NCI-H1930 (cell line): ENCODE results near the gene BRD7.

Experiments
- DNase-seq, 2 experiments: peaks; one replicate each; lab custom pipeline; 2025; lab: John Stamatoyannopoulos, UW

Gene BRD7

DNA sequence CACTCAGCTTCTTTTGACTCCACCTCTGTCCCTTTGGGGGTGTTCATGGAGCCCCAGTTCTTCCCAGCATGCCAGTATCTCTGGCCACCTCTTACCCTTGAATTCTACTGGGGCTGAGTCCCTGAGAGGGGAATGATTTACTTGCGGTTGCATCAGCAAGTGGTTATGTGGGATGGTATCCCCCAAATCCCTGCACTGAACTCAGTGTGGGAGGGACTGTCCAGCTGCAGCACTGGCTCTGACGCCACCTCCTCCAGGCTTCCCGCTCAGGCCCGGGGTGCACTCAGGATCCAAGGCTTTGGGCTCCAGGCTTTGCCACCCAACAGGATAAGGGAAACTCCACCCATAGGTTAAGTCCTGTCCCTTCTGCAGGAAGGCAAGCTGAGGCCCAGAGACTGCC is 21.1 kb upstream of the BRD7 start:
- DNase-seq, result no peak

GRCh38 chr16:50388496-50388895 is 19.7 kb upstream of the BRD7 start:
- no peak for DNase-seq

- no peak for DNase-seq
Measured at GRCh38 chr16:50386774-50387173, 18.0 kb upstream of the BRD7 start.

DNA sequence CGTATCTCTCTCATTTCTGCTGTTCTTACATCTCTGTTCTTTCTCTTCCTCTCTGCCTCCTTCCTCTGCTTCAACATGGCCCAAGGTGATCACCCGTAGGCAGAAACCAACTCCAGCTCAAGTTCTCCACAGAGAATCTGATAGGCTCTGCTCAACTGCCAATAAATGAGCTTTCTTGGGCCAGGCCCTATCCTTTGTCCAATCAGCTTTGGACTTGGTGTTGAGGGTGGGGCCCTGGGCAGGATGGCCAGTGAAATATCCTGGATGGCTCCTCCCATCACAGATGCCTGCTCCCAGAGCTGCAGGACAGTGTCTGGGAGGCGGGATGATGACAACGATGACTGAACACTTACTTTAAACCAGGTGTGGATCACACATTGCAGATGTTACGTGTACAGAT is 17.4 kb upstream of the BRD7 start:
- DNase-seq, result no peak

- no peak for DNase-seq
Measured at GRCh38 chr16:50384500-50385135, 15.8 kb upstream of the BRD7 start.

GRCh38 chr16:50381679-50382440 is 13.1 kb upstream of the BRD7 start:
- no peak for DNase-seq

DNA sequence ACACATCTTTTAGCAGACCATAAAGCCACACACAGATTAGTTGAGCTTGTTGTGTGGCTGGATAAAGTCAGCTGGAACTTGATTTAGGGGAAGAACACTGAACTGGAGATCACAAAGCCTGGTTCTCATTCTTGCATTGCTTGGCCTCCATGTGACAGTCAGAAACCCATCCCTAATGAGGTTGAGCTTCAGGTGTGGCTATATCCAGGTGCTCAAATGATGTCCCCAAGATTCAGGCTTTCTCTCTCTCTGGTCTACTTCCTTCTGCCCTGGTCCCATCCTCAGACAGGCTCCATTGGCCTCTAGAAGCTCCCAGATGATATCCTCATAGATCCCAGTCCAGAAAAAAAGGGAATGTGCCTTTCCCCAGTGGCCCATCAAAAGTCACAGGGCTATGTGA is 9.6 kb upstream of the BRD7 start:
- DNase-seq, result no peak

GRCh38 chr16:50377001-50377400 is 8.2 kb upstream of the BRD7 start:
- DNase-seq, result no peak

DNA sequence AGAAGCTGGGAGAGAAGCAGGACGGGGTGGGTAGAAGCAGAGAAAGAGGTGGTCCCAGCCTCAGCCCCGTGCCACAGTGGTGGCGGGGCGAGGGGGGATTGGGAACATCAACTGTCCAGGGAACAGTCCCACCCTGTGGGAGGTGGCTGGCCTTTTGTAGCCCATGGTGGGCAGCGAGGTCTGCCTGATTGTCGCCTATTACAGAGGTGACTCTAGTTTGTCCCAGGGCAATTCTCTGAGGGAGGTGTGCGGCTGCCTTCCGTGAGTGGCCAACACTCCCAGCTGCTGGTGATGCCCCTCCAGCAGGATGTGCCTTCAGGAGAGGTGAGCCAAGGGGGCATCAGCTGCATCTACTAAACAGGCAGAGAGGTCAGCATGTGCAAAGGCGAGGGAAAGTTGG is 5.0 kb upstream of the BRD7 start:
- no peak for DNase-seq

DNA sequence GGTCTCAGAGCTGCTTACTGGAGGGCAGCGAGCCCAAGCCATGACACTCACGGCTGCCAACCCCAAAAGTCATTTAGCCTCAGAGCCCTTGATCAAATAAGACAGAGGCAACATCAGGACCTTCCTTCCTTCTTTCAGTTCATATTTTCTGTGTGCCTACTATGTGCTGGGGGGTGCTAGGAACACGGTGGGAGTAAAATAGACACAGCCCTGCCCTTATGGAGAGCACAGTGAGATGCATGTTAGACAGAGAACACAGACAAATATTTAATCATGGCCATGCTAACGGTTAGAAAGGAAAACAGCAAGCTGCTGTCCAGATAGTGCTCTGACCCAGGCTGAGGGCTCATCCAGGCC is 4.5 kb upstream of the BRD7 start:
- no peak for DNase-seq

- no peak for DNase-seq
Measured at GRCh38 chr16:50372611-50373344, 4.0 kb upstream of the BRD7 start.

- DNase-seq, result no peak
Measured at GRCh38 chr16:50371936-50372595, 3.3 kb upstream of the BRD7 start.

DNA sequence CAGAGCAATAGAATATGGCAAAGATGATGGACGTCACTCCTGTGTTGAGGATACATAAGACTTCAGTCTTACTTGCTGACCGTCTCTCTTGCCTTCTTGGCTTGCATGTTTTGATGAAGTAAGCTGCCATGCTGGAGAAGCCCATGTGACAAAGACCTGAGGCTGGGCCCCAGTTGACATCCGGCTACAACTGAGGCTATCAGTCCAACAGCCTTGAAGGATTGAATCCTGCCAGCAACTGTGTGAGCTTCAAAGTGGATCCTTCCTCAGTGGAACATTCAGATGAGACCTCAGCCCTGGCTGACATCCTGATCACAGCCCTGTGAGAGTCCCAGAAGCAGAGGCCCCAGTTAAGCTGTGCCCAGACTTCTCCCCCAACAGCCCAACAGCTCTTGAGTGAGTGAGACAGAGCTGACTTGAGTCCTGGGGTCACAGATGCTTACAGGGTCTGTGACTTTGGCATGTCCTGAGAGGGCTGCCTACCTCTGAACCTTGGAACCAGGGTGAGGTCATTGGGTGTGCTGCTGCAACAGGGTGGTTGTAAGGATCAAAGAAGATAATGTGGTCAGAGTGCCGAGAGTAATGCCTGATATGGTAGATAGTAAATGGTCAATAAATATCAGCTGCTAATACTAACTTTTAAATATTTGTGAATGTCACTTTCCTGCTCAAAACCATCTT is 2.4 kb upstream of the BRD7 start:
- DNase-seq, result no peak

- DNase-seq, result no peak
Measured at GRCh38 chr16:50369133-50369804, 481 bp upstream of the BRD7 start.

DNA sequence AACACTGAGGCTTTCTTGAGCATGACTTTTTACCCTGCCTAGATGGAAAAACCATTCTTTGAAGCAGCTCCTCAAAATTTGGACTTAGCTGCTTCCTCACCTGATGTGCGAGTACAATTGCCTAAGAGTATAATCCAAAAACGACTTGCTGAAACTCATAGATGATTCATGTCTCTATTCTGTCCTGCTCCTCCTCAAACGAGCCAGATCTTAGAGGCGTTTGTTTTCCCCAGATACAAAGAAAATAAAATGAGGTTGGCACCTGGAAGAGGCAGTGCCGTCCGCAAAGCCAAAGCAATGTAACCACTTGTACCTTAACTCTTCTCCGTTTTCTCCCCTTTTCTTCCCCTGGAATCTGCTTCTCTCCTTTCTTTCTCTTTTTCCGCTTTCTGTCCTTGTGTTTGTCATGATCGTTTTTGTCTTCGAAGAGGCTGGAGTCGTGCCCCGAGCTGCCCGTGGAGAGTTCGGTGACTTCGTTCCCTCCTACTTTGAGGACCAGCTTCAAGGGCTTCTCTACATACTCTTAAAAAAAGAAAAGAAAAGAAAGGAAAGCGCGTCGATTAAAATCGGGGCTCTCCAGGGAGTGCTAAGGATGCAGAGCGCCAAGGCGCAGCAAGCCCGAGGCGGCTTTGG is 895 bp downstream of the BRD7 start:
- no peak for DNase-seq

GRCh38 chr16:50365791-50366575 is 2.8 kb downstream of the BRD7 start:
- DNase-seq, result no peak

DNA sequence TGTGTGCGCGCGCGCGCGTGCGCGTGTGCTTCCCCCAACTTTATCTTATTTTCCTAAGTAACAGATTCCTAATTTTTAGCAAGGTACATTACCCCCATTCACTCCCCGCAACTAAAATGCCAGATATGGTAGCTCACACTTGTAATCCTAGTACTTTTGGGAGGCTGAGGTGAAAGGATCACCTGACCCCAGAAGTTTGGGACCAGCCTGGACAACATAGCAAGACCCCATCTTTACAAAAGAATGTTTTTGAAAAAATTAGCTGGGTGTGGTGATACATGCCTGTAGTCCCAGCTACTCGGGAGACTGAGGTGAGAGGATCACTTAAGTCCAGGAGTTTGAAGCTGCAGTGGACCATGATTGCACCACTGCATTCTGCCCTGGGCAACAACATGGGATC is 5.1 kb downstream of the BRD7 start:
- no peak for DNase-seq

DNA sequence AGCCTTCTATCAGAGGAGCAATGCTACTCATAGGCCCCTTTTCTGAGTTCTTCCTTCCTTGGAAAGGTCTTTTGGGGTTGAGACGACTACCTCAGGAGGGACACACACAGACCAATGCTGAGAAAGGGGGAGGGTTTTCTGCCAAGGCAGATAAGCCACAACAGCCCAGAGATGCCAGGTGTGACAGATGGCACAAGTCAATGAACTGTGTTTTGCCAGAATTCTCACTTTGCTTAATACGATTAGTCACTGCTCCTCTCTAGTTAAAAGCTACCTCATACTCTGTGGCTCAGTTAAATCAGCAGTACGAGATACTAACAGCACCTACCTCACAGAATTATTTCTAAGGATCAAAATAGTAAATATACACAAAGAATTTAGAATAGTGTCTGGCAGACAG is 8.0 kb downstream of the BRD7 start:
- no peak for DNase-seq

DNA sequence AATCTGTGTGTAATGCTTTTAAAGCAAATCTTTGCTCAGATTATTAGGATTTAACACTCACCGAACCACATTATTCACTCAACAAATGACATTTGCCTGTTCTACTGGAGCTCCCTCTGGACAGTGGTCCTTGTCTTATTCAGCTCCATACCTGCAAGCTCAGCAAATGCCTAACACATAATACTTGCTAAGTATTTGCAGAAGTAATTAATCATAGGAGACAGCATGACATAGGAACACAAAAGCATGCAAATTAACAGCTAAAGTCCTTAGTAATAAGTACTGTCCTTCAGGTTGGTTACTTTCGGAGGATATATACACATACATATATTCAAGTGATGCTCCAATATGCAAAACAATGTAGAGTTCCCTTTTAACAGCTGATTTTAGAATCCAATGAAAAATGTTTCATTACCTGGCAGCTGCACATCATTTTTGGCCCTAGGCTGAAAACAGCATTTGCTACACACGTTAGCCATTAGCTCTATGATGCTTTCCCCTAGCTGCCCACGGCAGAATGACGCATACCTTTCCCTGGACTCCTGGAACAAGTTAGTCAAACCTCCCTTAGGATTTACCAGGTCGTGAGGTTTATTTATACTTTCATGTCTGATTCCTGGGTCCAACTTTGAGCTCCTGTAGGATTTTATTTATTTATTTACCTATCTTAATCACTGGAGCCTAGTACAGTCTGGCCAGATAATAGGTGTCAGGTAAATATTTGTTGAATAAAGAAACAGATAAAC is 8.6 kb downstream of the BRD7 start:
- DNase-seq, result no peak

- no peak for DNase-seq
Measured at GRCh38 chr16:50359626-50360025, 9.2 kb downstream of the BRD7 start.
